Frontal cortex (tissue), 4 donors: Measurements from ENCODE around the gene TAAR5. TPM values are rescaled to one million over a fixed set of nuclear protein-coding genes. Genes with fewer than 3 reads are reported as not detected.
"Not testable (repeated sequence)": the region's sequence is repeated elsewhere in the genome, so short reads cannot be mapped to it uniquely, and the experiment has no call there.

Experiments used
- DNase-seq, 2 donors: peaks; one replicate each; pipeline ENCODE4 v3.0.0; 2012; ENCODE audit warnings: low spot score in 2 of 2
- FAIRE-seq: peaks from 2 replicates; lab custom pipeline; 2012; peaks lifted over from hg19 to GRCh38; lab: Jason Lieb, UNC
- total RNA-seq: library from RNA; depleted of rRNA; stranded (reverse); fragments of >200 nt; gene quantifications from one replicate; pipeline ENCODE4 v1.2.3, GENCODE V29; 2014
- donor health status: control.
- donor health status: control.
- donor health status: control.

Gene TAAR5
- not detected for total RNA-seq

- no peak for DNase-seq
- FAIRE-seq = no peak
These were observed at the start of gene TAAR5 for GRCh38 chr6:132589454-132589853. TSS of gene TAAR5 (minus strand) at chr6:132589741. CDS start at chr6:132589686, 55 bp downstream.

DNA sequence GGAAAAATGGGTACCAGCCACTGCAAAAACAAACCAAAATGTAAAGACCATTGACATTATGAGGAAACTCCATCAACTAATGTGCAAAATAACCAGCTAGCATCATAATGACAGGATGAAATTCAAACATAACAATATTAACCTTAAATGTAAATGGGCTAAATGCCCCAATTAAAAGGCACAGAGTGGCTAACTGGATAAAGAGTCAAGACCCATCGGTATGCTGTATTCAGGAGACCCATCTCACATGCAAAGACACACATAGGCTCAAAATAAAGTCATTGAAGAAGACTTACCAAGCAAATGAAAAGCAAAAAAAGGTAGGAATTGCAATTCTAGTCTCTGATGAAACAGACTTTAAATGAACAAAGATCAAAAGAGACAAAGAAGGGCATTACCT lies 47.6 kb upstream of the TAAR5 start:
- DNase-seq, FAIRE-seq: not testable (repeated sequence)

DNA sequence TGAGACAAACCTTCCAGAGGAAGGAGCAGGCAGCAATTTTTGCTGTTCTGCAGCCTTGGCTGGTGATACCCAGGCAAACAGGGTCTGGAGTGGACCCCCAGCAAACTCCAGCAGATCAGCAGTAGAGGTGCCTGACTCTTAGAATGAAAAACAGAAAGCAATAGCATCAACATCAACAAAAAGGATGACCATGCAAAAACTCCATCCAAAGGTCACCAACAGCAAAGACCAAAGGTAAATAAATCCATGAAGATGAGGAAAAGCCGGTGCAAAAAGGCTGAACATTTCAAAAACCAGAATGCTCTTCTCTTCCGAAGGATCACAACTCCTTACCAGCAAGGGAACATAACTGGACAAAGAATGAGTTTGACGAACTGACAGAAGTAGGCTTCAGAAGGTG lies 46.4 kb upstream of the TAAR5 start:
- FAIRE-seq, DNase-seq: not testable (repeated sequence)

DNA sequence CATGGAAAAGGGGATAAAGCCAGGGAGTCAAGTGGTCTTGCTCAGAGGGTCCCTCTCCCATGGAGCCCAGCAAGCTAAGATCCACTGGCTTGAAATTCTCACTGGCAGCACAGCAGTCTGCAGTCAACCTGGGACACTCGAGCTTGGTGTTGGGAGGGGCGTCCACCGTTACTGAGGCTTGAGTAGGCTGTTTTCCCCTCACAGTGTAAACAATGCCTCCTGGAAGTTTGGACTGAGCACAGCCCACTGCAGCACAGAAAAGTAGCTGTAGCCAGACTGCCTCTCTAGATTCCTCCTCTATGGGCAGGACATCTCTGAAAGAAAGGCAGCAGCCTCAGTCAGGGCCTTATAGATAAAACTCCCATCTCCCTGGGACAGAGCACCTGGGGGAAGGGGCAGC lies 45.7 kb upstream of the TAAR5 start:
- DNase-seq, FAIRE-seq: not testable (repeated sequence)

GRCh38 chr6:132634796-132635195 lies 45.3 kb upstream of the TAAR5 start:
- FAIRE-seq (no peak), DNase-seq (no peak)

DNA sequence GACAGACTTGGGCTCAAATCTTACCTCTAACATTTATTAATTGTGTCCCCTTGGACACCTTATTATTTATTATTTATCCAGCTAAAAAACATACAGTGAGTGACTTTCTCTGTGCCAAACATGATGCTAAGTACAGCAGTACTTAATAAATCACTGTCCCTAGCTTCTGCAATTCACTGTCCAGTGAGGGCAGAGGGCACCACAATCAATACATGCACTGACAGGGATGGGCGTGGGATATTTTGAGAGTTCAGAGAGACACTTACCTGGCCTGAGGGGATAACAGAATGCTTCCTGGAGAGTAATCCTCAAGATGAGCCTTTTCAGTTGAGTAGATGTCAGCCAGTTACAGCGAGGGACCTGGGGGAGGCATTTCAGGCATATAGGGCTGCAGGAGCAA lies 43.8 kb upstream of the TAAR5 start:
- DNase-seq (no peak), FAIRE-seq (no peak)

- no peak for DNase-seq
- no peak for FAIRE-seq
These were observed 34.6 kb upstream of the TAAR5 start, which contains the start of gene TAAR2 for GRCh38 chr6:132624175-132624574. TSS of gene TAAR2 (minus strand) at chr6:132624275. CDS start at chr6:132624275, 0 bp downstream.

DNA sequence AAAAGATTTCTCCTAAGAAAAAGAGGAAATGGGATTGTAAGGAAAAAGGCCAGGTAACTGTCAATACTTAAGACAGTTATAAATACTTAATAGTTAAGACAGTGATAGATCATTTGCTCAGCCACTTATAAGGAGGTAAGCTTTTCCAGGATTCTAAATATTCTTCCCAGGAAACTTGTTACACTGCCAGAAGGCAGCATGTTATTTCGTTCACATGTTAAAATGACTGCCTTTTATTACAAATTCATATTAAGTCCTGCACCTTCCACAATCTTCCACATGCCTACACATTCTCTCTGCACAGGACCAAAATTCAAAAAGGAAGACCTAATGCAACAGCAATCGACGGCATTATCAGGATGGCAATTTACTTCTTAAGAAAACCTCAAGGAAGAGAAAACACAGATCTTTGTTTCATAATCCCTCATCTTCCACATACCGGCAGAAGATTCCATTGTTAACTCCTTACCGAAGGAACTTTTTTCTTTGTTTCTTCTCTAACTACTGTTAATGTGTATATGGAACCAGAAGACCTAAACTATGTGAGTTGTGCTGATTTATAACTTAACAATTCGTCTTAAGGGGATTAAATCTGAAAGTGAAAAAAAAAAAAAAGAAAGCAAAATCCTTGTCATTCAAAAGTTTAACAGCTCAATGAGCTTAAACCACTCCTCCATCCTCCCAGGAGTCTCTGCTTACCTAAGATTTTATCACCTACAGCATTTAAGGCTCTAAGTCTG lies 33.7 kb upstream of the TAAR5 start:
- FAIRE-seq (no peak), DNase-seq (no peak)

- DNase-seq (no peak), FAIRE-seq (no peak)
These were observed 27.1 kb upstream of the TAAR5 start for GRCh38 chr6:132616677-132617076.

GRCh38 chr6:132614554-132614953 lies 25.0 kb upstream of the TAAR5 start:
- FAIRE-seq (no peak), DNase-seq (no peak)

- FAIRE-seq = no peak
- no peak for DNase-seq
These were observed 23.0 kb upstream of the TAAR5 start for GRCh38 chr6:132612449-132613108.

GRCh38 chr6:132611616-132612015 lies 22.1 kb upstream of the TAAR5 start:
- DNase-seq (no peak), FAIRE-seq (peak; percentile 23)

DNA sequence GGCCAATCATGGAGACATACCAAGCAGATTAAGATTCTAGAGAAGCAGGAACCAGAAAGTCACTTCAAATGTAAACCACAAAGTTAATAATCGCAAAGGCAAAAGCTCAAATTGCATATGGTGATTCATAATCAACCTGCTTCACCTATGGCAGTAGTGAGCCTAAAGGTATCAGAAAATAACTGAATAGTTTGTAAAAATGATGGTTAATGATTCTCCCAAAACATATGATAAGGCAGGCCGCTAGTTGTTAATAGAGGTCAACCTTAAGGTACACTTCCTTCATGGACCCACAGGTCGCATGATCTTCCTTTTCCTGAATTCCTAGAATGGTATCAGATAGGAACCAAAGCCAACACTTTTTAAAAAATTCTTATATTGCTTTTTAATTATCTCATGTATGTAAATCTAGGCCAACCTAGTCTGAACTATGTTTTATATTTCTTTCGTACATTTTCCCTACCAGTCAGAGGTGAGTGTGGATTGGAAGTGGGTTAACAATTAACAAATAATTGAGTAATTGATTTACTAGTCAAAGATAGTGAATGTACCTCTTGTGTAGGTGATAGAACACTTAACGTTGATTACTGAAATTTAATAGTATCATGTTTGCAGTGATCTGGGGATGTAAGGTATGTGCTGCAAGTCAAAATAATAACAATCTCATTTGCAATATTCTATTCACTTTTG lies 18.1 kb upstream of the TAAR5 start:
- DNase-seq (no peak), FAIRE-seq (no peak)

DNA sequence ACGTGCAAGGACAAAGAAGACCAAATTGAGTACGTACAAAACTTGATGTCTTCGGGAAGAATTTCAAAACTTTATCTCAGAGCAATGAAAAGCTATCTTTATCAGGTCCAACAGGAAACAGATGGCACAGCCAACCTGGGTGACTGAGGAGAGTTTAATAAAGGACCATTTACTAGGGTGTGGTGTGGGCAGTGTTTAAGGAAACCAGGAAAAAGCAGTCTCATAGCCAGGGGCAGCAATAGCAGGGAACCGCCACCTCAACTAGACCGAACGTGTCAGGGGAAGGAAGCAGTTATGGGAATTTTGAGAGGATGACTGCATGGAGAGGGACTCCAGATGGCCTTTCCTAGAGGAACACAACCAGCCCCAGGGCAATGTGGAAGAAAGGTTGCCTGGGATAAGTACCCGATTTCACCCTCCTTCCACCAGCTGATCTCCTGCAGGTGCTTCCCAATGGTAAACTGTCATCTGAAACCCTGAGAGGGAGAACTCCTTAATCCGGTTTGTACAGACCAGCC lies 15.2 kb upstream of the TAAR5 start:
- DNase-seq (no peak), FAIRE-seq (no peak)

GRCh38 chr6:132600900-132601299 lies 11.4 kb upstream of the TAAR5 start:
- FAIRE-seq = not testable (repeated sequence)

DNA sequence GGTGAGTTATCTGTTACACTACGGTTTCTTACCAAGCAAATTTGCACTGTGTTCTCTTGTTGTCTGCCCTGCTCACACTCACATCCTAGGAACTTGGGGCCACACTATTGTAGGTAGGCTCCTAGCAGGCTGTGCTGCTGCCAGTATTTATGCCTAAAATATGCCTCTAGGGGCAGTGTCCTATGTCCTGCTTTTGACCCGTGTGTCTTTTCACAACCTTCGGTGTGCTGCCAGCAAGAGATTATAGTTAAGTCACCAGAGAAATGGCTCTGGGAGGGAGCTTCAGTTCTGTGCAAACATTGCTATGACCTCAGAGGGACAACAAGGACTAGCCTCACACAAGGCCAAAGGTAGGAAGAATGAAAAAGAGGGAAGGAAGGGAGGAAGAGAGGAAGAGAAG lies 8.9 kb upstream of the TAAR5 start:
- no peak for DNase-seq
- FAIRE-seq = no peak

More at GRCh38 chr6:132600900-132601299, 11.4 kb upstream of the TAAR5 start:
- DNase-seq = not testable (repeated sequence)

DNA sequence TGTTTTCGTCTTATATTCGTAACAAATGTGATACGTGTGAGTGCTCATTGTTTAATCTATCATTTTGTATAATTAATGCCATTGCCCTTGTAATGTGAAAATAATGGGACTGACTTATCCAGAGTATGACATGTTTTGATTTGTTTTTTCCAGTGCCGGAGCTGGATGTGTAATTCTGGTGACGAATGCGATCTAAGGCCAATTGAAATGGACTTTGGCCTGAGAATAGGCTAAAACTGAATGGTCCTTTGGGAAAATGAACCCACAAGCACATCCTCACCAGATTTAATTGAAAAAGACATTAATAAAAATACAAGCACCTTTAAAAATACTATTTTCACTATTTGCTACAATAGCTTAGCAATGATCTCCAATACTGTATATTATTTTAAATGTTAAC lies 6.7 kb upstream of the TAAR5 start:
- FAIRE-seq (no peak), DNase-seq (no peak)

DNA sequence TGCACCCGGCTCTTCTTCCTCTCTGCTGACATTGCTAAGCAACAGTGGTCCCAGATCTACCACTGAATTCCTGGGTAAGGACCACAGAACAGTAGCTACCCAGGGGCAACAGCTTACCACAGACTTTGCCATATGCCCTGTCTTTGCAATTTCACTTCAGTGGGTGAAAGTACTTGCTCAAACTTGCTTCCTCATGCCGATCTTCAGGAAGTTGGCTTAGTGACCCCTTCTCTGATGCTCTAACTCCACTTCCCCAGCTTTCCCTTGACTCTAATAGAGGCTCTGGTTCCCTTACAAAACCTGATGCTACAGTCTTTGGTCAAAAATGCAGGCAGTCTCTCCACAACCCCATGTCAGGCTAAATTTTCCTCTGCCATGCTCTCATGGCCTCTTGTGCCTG lies 3.3 kb upstream of the TAAR5 start:
- FAIRE-seq (no peak), DNase-seq (no peak)

- DNase-seq (no peak), FAIRE-seq (no peak)
These were observed 821 bp upstream of the TAAR5 start for GRCh38 chr6:132590362-132590761.

- no peak for DNase-seq
- no peak for FAIRE-seq
These were observed 2.1 kb downstream of the TAAR5 start for GRCh38 chr6:132587424-132587823.

DNA sequence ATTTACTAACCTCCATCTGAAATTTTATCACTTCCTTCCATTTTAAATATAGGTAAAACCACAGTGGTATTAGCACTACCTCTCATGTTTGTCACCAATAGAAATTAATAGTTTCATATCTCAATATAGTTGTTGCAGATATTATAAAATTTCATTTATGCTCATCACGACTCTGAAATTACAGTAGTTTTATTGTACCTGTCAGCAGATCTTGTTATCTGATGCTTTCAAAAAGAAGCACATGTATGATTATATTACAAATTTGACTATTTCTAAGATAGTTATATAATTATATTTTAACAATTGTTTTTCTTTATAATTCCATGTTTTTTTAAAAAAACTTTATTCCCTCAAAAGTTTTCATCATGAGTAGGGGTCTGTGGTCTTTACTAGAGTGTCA lies 4.8 kb downstream of the TAAR5 start:
- FAIRE-seq (peak; percentile 10), DNase-seq (no peak)
